Right cardiac atrium (tissue), 5 donors: Measurements from ENCODE around the gene MYLK2. TPM values are rescaled to one million over a fixed set of nuclear protein-coding genes. Genes with fewer than 3 reads are reported as not detected.
A peak's percentile ranks its signal among the peaks of the same experiment; 100 is the strongest.

Source experiments
- ATAC-seq, 2 donors: fragments of 200-7000 bp; cut with Tn5 transposase; one replicate each; pipeline versions ENCODE4 v1.8.0 to v1.9.1; 2020; ENCODE audit warnings: moderate library complexity in 2 of 2, mild to moderate bottlenecking in 1 of 2
- DNase-seq, 3 donors: peaks; one replicate each; pipeline ENCODE4 v3.0.0-alpha.2; 2020
- H3K27ac ChIP-seq: one replicate; pipeline ENCODE4 v1.5.1; 2013; ENCODE audit warnings: mild to moderate bottlenecking, low read length, control low read depth, moderate library complexity
- H3K27me3 ChIP-seq: one replicate; pipeline ENCODE4 v1.6.1; 2013; ENCODE audit not compliant: control insufficient read depth, insufficient read depth
- H3K4me1 ChIP-seq: one replicate; pipeline ENCODE4 v1.6.1; 2013; ENCODE audit warnings: low read length; ENCODE audit not compliant: control insufficient read depth, insufficient read depth
- H3K4me3 ChIP-seq: one replicate; pipeline ENCODE4 v1.5.1; 2013; ENCODE audit warnings: low read length, control low read depth
- H3K9me3 ChIP-seq: one replicate; pipeline ENCODE4 v1.6.1; 2013; ENCODE audit warnings: low read length; ENCODE audit not compliant: control insufficient read depth
- WGBS: extraction: QIAGEN DNeasy Blood & Tissue Kit; methylation state at CpG from one replicate; pipeline ENCODE4 v1.1.7; 2013; 5-methylcytosine and 5-hydroxymethylcytosine counted together
- intact Hi-C, 4 donors: fragments of 100-400 bp; cut with DNase I; formaldehyde crosslinking; loops; one replicate each; pipeline versions ENCODE4 v1.11.0 to v1.14.0; 2022 to 2023
- polyA plus RNA-seq: library from polyadenylated mRNA; stranded (reverse); fragments of 200-250 nt; gene quantifications from one replicate; pipeline ENCODE4 v1.2.3, GENCODE V29; 2013
- total RNA-seq, 4 donors: library from RNA; stranded (reverse); fragmentation: NEBNext Ultra II Directional; extraction: Animal tissue kit (Norgen Biotek cat#: 25700); gene quantifications; one replicate each; pipeline ENCODE4 v1.2.1, GENCODE V29; 2021
- donor health status: healthy with polysubstance abuse.
- donor health status: DM: no; HTN: yes; CAD: no.
- donor health status: DM: no; HTN: no; CAD: no.
- donor health status: DM: no; HTN: yes; CAD: no; lungs with severe emphysema.
- donor health status: DM: yes; HTN: yes; CAD: no.

The MYLK2 gene
- total and polyA plus RNA-seq, 5 donors, result 0.51 to 2.0 (median 0.68) TPM

GRCh38 chr20:31866221-31866620, 47.1 kb downstream of the MYLK2 start:
- H3K27me3 ChIP-seq, result no peaks in the 10 kb centered on the region
- WGBS, result 77% methylated on average over 3 of the region's 3 CpGs
- intact Hi-C loops, result no loop called here
- H3K9me3 ChIP-seq, result no peaks in the 10 kb centered on the region
- peaks cover 2% of the 10 kb centered on the region for H3K4me1 ChIP-seq
- no peak overlapping the region for H3K4me3 ChIP-seq
- H3K27ac ChIP-seq, result no peak overlapping the region
- DNase-seq (no peak), ATAC-seq (no peak)

DNA sequence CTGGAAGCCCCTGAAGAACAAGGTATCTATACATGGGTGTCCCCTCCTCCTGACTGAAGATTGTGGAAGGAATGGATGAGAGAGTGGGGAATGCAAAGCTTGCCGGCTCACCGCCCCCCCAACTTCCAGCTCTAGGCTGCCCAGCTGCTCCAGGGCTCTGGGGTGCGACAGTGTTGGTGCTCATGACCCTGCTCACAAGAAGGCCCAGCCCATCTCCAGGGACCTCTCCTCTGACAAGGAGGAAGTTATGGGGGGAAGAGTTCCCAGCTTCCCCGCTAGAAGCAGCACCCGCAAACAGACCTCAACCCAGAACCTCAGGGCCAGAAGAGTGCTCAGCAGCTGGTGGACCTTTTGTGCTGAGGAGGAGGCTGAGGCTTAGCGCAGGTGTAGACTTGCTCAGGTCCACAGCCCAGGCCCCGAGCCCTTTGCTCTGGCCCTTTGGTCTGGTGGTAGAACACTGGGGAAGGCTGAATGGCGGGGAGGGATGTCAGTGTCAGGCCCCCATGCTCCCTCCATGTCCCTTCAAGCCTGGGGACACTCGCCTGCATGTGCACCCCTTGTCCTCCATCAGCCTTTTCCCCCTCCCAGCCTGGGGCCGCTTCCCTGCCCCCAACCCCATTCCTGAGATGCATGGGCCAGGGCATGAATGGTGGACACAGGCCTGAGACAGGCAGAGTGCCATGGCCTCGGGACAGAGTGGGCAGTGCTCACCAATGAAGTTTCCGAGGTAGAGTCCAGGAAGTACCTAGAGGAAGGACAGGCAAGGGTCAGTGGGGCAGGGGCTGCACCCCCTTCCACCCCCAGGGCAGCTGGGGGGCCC, 49.9 kb downstream of the MYLK2 start:
- intact Hi-C loops, result no loop called here
- ATAC-seq (no peak), DNase-seq (no peak)
- Histone ChIP-seq H3K9me3 (no peaks in the 10 kb centered on the region), H3K27ac (no peak overlapping the region), H3K27me3 (no peaks in the 10 kb centered on the region), H3K4me3 (peak overlapping the region; percentile 60), H3K4me1 (peaks cover 2% of the 10 kb centered on the region)
- WGBS, result 75% methylated on average over 12 of the region's 12 CpGs

DNA sequence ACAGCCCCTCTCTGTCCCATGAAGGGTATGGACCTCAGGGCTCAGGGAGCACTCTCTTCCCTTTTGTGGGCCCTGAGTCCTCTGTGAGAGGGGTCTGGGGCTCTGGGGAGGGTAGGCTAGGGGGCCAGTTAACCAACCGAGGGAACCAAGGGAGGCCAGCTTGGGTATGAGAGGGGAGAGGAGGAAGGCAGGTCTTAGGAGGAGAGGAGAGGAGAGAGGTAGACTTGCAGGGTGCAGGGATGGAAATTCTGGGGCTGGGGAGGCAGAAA, 50.5 kb downstream of the MYLK2 start:
- 9% methylated on average over 1 of the region's 1 CpG for WGBS
- intact Hi-C loops, result no loop called here
- H3K9me3 ChIP-seq, result no peaks in the 10 kb centered on the region
- no peaks in the 10 kb centered on the region for H3K27me3 ChIP-seq
- ATAC-seq, result no peak
- peak overlapping the region; percentile 60 for H3K4me3 ChIP-seq
- H3K4me1 ChIP-seq, result peaks cover 2% of the 10 kb centered on the region
- no peak for DNase-seq
- H3K27ac ChIP-seq, result peak overlapping the region; percentile 25

GRCh38 chr20:31869942-31870725, 51.0 kb downstream of the MYLK2 start, which contains the start of the genes DUSP15 and TTLL9:
Gene DUSP15, minus strand, starts transcription at chr20:31870527. Its CDS starts 190 bp downstream, at chr20:31870337.
Gene TTLL9, plus strand, starts transcription at chr20:31870634. Its CDS starts 493 bp downstream, at chr20:31871127.
- Histone ChIP-seq H3K9me3 (no peaks in the 10 kb centered on the region), H3K4me3 (peak within 1 kb of the TSS; percentile 60), H3K27me3 (no peaks in the 10 kb centered on the region), H3K27ac (peak within 1 kb of the TSS; percentile 25), H3K4me1 (peaks cover 2% of the 10 kb centered on the region)
- DNase-seq (peak; percentile 47 to 84 (median 82)), ATAC-seq (peak; percentile 88 to 89)
- intact Hi-C loops, result no loop called here
- WGBS, result under 1% methylated on average over 80 of the region's 80 CpGs

GRCh38 chr20:31870726-31871617, 51.8 kb downstream of the MYLK2 start:
- Histone ChIP-seq H3K27ac (no peak overlapping the region), H3K9me3 (no peaks in the 10 kb centered on the region), H3K27me3 (no peaks in the 10 kb centered on the region), H3K4me1 (peaks cover 2% of the 10 kb centered on the region), H3K4me3 (peak overlapping the region; percentile 60)
- 8% methylated on average over 24 of the region's 24 CpGs for WGBS
- DNase-seq (peak in 1 of 3 donors; percentile 60), ATAC-seq (no peak)
- intact Hi-C loops, result no loop called here

GRCh38 chr20:31871618-31871954, 52.4 kb downstream of the MYLK2 start:
- intact Hi-C loops, result no loop called here
- H3K27me3 ChIP-seq, result no peaks in the 10 kb centered on the region
- DNase-seq (no peak), ATAC-seq (no peak)
- no peak overlapping the region for H3K4me3 ChIP-seq
- WGBS, result 96% methylated on average over 1 of the region's 1 CpG
- H3K4me1 ChIP-seq, result peaks cover 2% of the 10 kb centered on the region
- no peak overlapping the region for H3K27ac ChIP-seq
- H3K9me3 ChIP-seq, result no peaks in the 10 kb centered on the region

GRCh38 chr20:31872406-31872805, 53.2 kb downstream of the MYLK2 start:
- peaks cover 2% of the 10 kb centered on the region for H3K4me1 ChIP-seq
- no peaks in the 10 kb centered on the region for H3K27me3 ChIP-seq
- DNase-seq (no peak), ATAC-seq (no peak)
- WGBS, result 84% methylated on average over 6 of the region's 6 CpGs
- H3K4me3 ChIP-seq, result no peak overlapping the region
- intact Hi-C loops, result no loop called here
- H3K9me3 ChIP-seq, result no peaks in the 10 kb centered on the region
- no peak overlapping the region for H3K27ac ChIP-seq

- Histone ChIP-seq H3K4me1 (peaks cover 2% of the 10 kb centered on the region), H3K27me3 (no peaks in the 10 kb centered on the region), H3K27ac (no peak overlapping the region), H3K9me3 (no peaks in the 10 kb centered on the region), H3K4me3 (no peak overlapping the region)
- intact Hi-C loops, result no loop called here
- DNase-seq (no peak), ATAC-seq (no peak)
- WGBS, result 81% methylated on average over 2 of the region's 2 CpGs
Measured at GRCh38 chr20:31875671-31876070, 56.5 kb downstream of the MYLK2 start.

DNA sequence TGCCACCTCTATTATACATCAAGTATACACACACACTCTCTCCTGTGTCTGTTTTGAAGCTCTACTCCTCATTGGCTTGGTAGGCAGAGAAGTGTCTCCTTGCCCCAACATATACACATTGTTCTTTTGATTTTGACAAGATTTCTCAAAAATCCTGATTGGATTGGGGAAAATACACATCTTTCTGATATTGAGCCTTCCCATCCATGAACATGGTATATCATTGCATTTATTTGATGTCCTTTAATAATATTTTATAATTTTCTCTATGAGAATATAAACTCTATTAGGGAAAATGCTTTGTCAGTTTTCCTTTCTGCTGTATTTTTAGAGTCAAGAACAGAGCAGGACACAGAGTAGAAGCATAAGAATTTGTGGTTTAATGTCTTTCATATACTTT, 58.5 kb downstream of the MYLK2 start:
- no peak for ATAC-seq
- H3K9me3 ChIP-seq, result no peaks in the 10 kb centered on the region
- intact Hi-C loops, result no loop called here
- H3K27ac ChIP-seq, result no peak overlapping the region
- no peaks in the 10 kb centered on the region for H3K4me1 ChIP-seq
- H3K4me3 ChIP-seq, result no peak overlapping the region
- no peaks in the 10 kb centered on the region for H3K27me3 ChIP-seq
- DNase-seq, result no peak

GRCh38 chr20:31879143-31879987, 60.2 kb downstream of the MYLK2 start:
- Histone ChIP-seq H3K27me3 (no peaks in the 10 kb centered on the region), H3K4me1 (no peaks in the 10 kb centered on the region), H3K27ac (peak overlapping the region; percentile 1), H3K9me3 (no peaks in the 10 kb centered on the region), H3K4me3 (peak overlapping the region; percentile 45)
- intact Hi-C loops, result no loop called here
- ATAC-seq (peak; percentile 100), DNase-seq (peak; percentile 97 to 98 (median 98))
- WGBS, result 9% methylated on average over 45 of the region's 45 CpGs
